Right atrium auricular region (tissue), 2 donors: ENCODE results near the gene TFEB. TPM values are rescaled to one million over a fixed set of nuclear protein-coding genes. Genes with fewer than 3 reads are reported as not detected.

Experiments
- DNase-seq: peaks from one replicate; pipeline ENCODE4 v3.0.0-alpha.2; 2019; ENCODE audit warnings: low spot score
- H3K27ac ChIP-seq, 2 donors: fragments of 200-600 bp; sonication (generic); 1 replicate in 1 of 2; 2 replicates in 1 of 2; pipeline ENCODE4 v1.5.1; 2016 to 2019
- H3K27me3 ChIP-seq, 2 donors: fragments of 200-600 bp; sonication (generic); one replicate each; pipeline versions ENCODE4 v1.5.1 to v1.6.0; 2017 to 2019
- H3K36me3 ChIP-seq: fragments of 200-600 bp; sonication (generic); one replicate; pipeline ENCODE4 v1.5.1; 2016
- H3K4me1 ChIP-seq, 2 donors: fragments of 200-600 bp; sonication (generic); one replicate each; pipeline versions ENCODE4 v1.5.1 to v1.6.0; 2017 to 2019
- H3K4me3 ChIP-seq, 2 donors: fragments of 200-600 bp; sonication (generic); 1 replicate in 1 of 2; 2 replicates in 1 of 2; pipeline ENCODE4 v1.5.1; 2017 to 2019; ENCODE audit warnings: mild to moderate bottlenecking in 1 of 2, moderate library complexity in 1 of 2
- H3K9me3 ChIP-seq, 2 donors: fragments of 200-600 bp; sonication (generic); one replicate each; pipeline ENCODE4 v1.5.1; 2019
- total RNA-seq, 2 donors: library from RNA; depleted of rRNA; stranded (reverse); fragments of >200 nt; gene quantifications; one replicate each; pipeline ENCODE4 v1.1.0, GENCODE V29; 2016
- TF ChIP-seq, protein P1 (sequence below), 2 donors: fragments of 200-600 bp; sonication (generic); IDR thresholded peaks; one replicate each; pipeline ENCODE4 v1.5.1; 2019; ENCODE audit warnings: antibody characterized with exemption in 2 of 2

Gene TFEB
- total RNA-seq, 2 donors from 2014 or later, result 31.5 to 35.8 TPM

DNA sequence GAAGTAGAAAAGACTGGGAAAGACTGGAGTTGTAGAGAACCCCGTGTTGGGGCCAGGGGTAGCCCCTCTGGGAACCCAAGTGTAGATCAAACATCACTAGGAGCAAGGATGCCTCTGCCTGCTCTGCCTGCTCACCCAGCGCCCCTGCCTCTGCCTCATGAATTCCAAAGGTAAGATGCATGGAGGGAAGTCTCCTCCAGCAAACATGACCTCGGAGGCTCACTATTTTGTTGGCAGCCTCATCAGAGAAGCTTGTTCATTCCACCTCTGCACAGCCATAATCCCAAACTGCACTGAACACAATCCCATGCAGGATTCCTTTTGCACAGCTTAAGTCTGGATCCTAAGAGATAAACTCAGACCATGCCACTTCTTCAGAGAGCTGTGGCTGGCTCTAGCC lies 39.4 kb upstream of the TFEB start:
- H3K4me3 ChIP-seq, result no peak overlapping the region
- H3K27ac ChIP-seq, result no peak overlapping the region
- TF ChIP-seq, protein P1, sequence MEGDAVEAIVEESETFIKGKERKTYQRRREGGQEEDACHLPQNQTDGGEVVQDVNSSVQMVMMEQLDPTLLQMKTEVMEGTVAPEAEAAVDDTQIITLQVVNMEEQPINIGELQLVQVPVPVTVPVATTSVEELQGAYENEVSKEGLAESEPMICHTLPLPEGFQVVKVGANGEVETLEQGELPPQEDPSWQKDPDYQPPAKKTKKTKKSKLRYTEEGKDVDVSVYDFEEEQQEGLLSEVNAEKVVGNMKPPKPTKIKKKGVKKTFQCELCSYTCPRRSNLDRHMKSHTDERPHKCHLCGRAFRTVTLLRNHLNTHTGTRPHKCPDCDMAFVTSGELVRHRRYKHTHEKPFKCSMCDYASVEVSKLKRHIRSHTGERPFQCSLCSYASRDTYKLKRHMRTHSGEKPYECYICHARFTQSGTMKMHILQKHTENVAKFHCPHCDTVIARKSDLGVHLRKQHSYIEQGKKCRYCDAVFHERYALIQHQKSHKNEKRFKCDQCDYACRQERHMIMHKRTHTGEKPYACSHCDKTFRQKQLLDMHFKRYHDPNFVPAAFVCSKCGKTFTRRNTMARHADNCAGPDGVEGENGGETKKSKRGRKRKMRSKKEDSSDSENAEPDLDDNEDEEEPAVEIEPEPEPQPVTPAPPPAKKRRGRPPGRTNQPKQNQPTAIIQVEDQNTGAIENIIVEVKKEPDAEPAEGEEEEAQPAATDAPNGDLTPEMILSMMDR (IDR thresholded peaks at IDR 0.05), result no peak
- H3K9me3 ChIP-seq, result no peaks in the 10 kb centered on the region
- DNase-seq, result no peak
- no peaks in the 10 kb centered on the region for H3K27me3 ChIP-seq
- peaks cover 61% of the 10 kb centered on the region for H3K36me3 ChIP-seq
- peaks cover 0 to 9% of the 10 kb centered on the region in 2 donors for H3K4me1 ChIP-seq

GRCh38 chr6:41771058-41771983 lies 35.9 kb upstream of the TFEB start:
- Histone ChIP-seq H3K9me3 (no peaks in the 10 kb centered on the region), H3K4me1 (peaks cover 0 to 15% of the 10 kb centered on the region in 2 donors), H3K36me3 (peaks cover 52% of the 10 kb centered on the region), H3K27me3 (no peaks in the 10 kb centered on the region), H3K27ac (no peak overlapping the region), H3K4me3 (no peak overlapping the region)
- TF ChIP-seq, protein P1 (IDR thresholded peaks at IDR 0.05), result no peak
- DNase-seq, result no peak

DNA sequence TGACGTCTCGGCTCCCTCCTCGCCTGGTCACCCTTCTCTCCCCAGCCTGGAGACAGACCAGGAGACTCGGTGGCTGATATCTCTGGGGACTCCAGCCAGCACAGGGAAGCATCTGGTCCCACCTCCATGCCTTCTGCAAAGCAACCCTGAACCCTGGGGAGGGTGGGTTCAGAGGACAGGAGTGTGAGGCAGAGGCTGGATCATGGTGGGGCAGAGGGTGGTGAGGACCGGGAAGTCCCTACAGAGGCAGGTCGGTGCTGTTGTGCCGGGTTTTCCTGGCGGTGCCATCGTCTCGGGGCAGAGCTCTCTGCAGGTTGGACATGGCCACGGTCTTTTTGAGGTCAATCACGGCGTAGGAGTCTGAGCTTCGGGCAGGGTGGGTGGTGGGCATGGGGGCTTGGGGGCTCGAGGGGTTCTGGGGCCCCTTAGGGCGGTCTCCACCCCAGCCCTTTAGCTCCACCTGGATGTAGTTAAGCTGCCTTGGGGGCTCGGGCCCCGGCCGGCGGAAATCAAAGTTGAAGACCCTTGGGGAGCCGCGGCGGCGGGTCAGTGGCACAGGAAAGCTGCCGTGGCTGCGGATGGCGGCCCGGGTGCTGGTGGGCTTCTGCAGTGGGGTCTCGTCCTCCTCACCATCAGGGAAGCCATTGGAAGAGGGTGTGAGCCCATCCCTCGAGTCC lies 35.1 kb upstream of the TFEB start:
- Histone ChIP-seq H3K9me3 (no peaks in the 10 kb centered on the region), H3K27me3 (no peaks in the 10 kb centered on the region), H3K4me3 (no peak overlapping the region), H3K4me1 (peaks cover 0 to 17% of the 10 kb centered on the region in 2 donors), H3K36me3 (peaks cover 47% of the 10 kb centered on the region), H3K27ac (no peak overlapping the region)
- TF ChIP-seq, protein P1 (IDR thresholded peaks at IDR 0.05), result no peak
- no peak for DNase-seq

GRCh38 chr6:41769376-41769775 lies 34.0 kb upstream of the TFEB start:
- Histone ChIP-seq H3K27ac (no peak overlapping the region), H3K27me3 (no peaks in the 10 kb centered on the region), H3K4me1 (peaks cover 0 to 17% of the 10 kb centered on the region in 2 donors), H3K4me3 (no peak overlapping the region), H3K9me3 (no peaks in the 10 kb centered on the region), H3K36me3 (peaks cover 35% of the 10 kb centered on the region)
- TF ChIP-seq, protein P1 (IDR thresholded peaks at IDR 0.05), result no peak
- no peak for DNase-seq

- TF ChIP-seq, protein P1 (IDR thresholded peaks at IDR 0.05), result no peak
- Histone ChIP-seq H3K27me3 (no peaks in the 10 kb centered on the region), H3K27ac (no peak overlapping the region)
These were observed 33.3 kb upstream of the TFEB start for GRCh38 chr6:41768545-41769308.

More at GRCh38 chr6:41768545-41769308, 33.3 kb upstream of the TFEB start:
- H3K36me3 ChIP-seq, result peaks cover 29% of the 10 kb centered on the region
- no peaks in the 10 kb centered on the region for H3K9me3 ChIP-seq
- peaks cover 0 to 17% of the 10 kb centered on the region in 2 donors for H3K4me1 ChIP-seq
- no peak for DNase-seq
- H3K4me3 ChIP-seq, result no peak overlapping the region
